Measurements from ENCODE around the gene ATG2B.

Gene ATG2B

GRCh38 chr14:96268431-96269358, 94.4 kb downstream of the ATG2B start:
- DNase-seq = no peak

- no peak for DNase-seq
These were observed 95.2 kb downstream of the ATG2B start for GRCh38 chr14:96267916-96268315.

- no peak for DNase-seq
These were observed 95.8 kb downstream of the ATG2B start for GRCh38 chr14:96267336-96267735.

GRCh38 chr14:96265383-96266095, 97.6 kb downstream of the ATG2B start:
- DNase-seq = no peak

- DNase-seq = no peak
These were observed 98.3 kb downstream of the ATG2B start for GRCh38 chr14:96264853-96265252.

- no peak for DNase-seq
These were observed 99.0 kb downstream of the ATG2B start for GRCh38 chr14:96264200-96264553.

GRCh38 chr14:96263347-96264199, 99.6 kb downstream of the ATG2B start:
- no peak for DNase-seq

GRCh38 chr14:96261772-96262655, 101.1 kb downstream of the ATG2B start:
- DNase-seq = no peak

GRCh38 chr14:96261053-96261452, 102.1 kb downstream of the ATG2B start:
- no peak for DNase-seq

GRCh38 chr14:96260341-96260821, 102.8 kb downstream of the ATG2B start:
- no peak for DNase-seq

GRCh38 chr14:96257900-96258299, 105.2 kb downstream of the ATG2B start:
- DNase-seq = no peak

- no peak for DNase-seq
These were observed 106.1 kb downstream of the ATG2B start for GRCh38 chr14:96257056-96257455.

GRCh38 chr14:96256407-96256806, 106.7 kb downstream of the ATG2B start:
- no peak for DNase-seq

GRCh38 chr14:96255501-96256366, 107.4 kb downstream of the ATG2B start, which contains the start of gene BDKRB1:
Gene BDKRB1 (plus strand): TSS chr14:96256210. CDS start chr14:96263683, 7,473 bp downstream.
- no peak for DNase-seq

GRCh38 chr14:96254687-96255086, 108.5 kb downstream of the ATG2B start:
- no peak for DNase-seq

GRCh38 chr14:96252999-96253539, 110.1 kb downstream of the ATG2B start:
- no peak for DNase-seq

GRCh38 chr14:96252323-96252998, 110.7 kb downstream of the ATG2B start:
- DNase-seq = no peak

GRCh38 chr14:96251656-96252155, 111.4 kb downstream of the ATG2B start:
- DNase-seq = no peak

GRCh38 chr14:96250485-96250884, 112.7 kb downstream of the ATG2B start:
- DNase-seq = no peak

GRCh38 chr14:96249029-96249428, 114.1 kb downstream of the ATG2B start:
- DNase-seq = no peak

Data from NCI-H1417 treated with DMSO at 0.1 percent for 48 hours (cell line).